Endothelial cell of umbilical vein (primary cell): Measurements from ENCODE around the gene PTTG1IP.

ENCODE experiments used
- CTCF ChIP-seq, 2 donors: IDR thresholded peaks; 1 replicate in 1 of 2; 2 replicates in 1 of 2; pipeline ENCODE4 v1.5.1; 2011; ENCODE audit warnings: low read length in 2 of 2, mild to moderate bottlenecking in 2 of 2, moderate library complexity in 2 of 2, control low read depth in 1 of 2, inconsistent platforms in 1 of 2, low read depth in 1 of 2; ENCODE audit not compliant: insufficient read depth in 1 of 2; ENCODE audit errors: extremely low read depth in 1 of 2
- EZH2 ChIP-seq: IDR thresholded peaks from 2 replicates; pipeline ENCODE4 v1.6.1; 2012; ENCODE audit warnings: borderline replicate concordance, low read depth, mild to moderate bottlenecking, moderate library complexity, low read length, inconsistent platforms; ENCODE audit not compliant: severe bottlenecking
- POLR2A ChIP-seq: IDR thresholded peaks from 2 replicates; pipeline ENCODE4 v1.6.1; 2012; ENCODE audit warnings: low read depth, mild to moderate bottlenecking, control low read depth, low read length

- TF ChIP-seq POLR2A (no peak), EZH2 (no peak), CTCF (IDR thresholded peaks at IDR 0.05; ENCODE audit: extremely low read depth in 1 of 2, insufficient read depth in 1 of 2, low read depth in 1 of 2, low read length in 2 of 2) (peak; percentile 22 to 53)
Observed at GRCh38 chr21:44845418-44846223, 27.9 kb downstream of the PTTG1IP start.
